HCT116 (cell line): ENCODE measurements around the gene CWC27. TPM values are rescaled to one million over a fixed set of nuclear protein-coding genes. Genes with fewer than 3 reads are reported as not detected.

Experiments
- ATAC-seq: fragments of 200-7000 bp; cut with Tn5 transposase; 2 replicates; pipeline ENCODE4 v1.9.1; 2020; ENCODE audit warnings: mild to moderate bottlenecking, moderate library complexity
- BruUV-seq: library from RNA; stranded (reverse); fragments of 400-500 nt; replicated peaks from 2 replicates; lab custom pipeline; 2021; lab: Mats Ljungman, UMichigan
- CTCF ChIA-PET: fragments of 300-600 bp; sonication (Branson Sonifier 250); formaldehyde crosslinking; loops from one replicate; lab custom pipeline; 2021; ENCODE audit warnings: antibody characterized with exemption; lab: Charles Lee
- POLR2A ChIA-PET: fragments of 300-600, 350-600 bp; sonication (Branson Sonifier 250); formaldehyde crosslinking; loops from one replicate; lab custom pipeline; 2021; ENCODE audit warnings: antibody characterized with exemption; lab: Charles Lee
- RAD21 ChIA-PET, 2 experiments: fragments of 300-600 bp; sonication (Branson Sonifier 250); formaldehyde crosslinking; loops; one replicate each; lab custom pipeline; 2023; ENCODE audit warnings: low total read pairs in 2 of 2; ENCODE audit not compliant: uncharacterized antibody in 2 of 2, unreplicated experiment in 2 of 2, low non-redundant PET in 1 of 2; lab: Charles Lee
- DNase-seq: peaks from one replicate; pipeline ENCODE4 v3.0.0-alpha.2; 2010; ENCODE audit warnings: low read depth, low spot score
- H2AFZ ChIP-seq: fragments of 200-600 bp; shearing (Covaris generic), sonication (generic); 2 replicates; pipeline ENCODE4 v1.6.1; 2017; ENCODE audit warnings: low read depth, mixed run types, mixed read lengths, antibody characterized with exemption, low read length; ENCODE audit not compliant: poor library complexity, severe bottlenecking
- H3K27ac ChIP-seq: 2 replicates; pipeline ENCODE4 v1.5.1; 2012; ENCODE audit warnings: low read depth, low read length
- H3K27me3 ChIP-seq: fragments of 200-600 bp; sonication (generic); 2 replicates; pipeline ENCODE4 v1.6.1; 2016; ENCODE audit warnings: mixed run types, low read length, mixed read lengths; ENCODE audit not compliant: insufficient read depth
- H3K36me3 ChIP-seq, 2 experiments: fragments of 200-500 bp in 1 of 2; fragments of 200-600 bp in 1 of 2; sonication (Bioruptor generic) in 1 of 2; sonication (generic) in 1 of 2; 2 replicates each; pipeline versions ENCODE4 v1.5.1 to v1.6.1; 2014 to 2016; ENCODE audit warnings: low read length in 2 of 2, inconsistent platforms in 1 of 2, mixed read lengths in 1 of 2, mixed run types in 1 of 2; ENCODE audit not compliant: insufficient read depth in 2 of 2, control insufficient read depth in 1 of 2
- H3K4me1 ChIP-seq, 2 experiments: fragments of 200-600 bp in 1 of 2; sonication (generic) in 1 of 2; 2 replicates each; pipeline versions ENCODE4 v1.5.1 to v1.6.1; 2012 to 2017; ENCODE audit warnings: low read length in 2 of 2, inconsistent platforms in 1 of 2, mild to moderate bottlenecking in 1 of 2, mixed read lengths in 1 of 2, mixed run types in 1 of 2, moderate library complexity in 1 of 2; ENCODE audit not compliant: insufficient read depth in 2 of 2, control insufficient read depth in 1 of 2
- H3K4me2 ChIP-seq: fragments of 200-600 bp; sonication (generic); 2 replicates; pipeline ENCODE4 v1.6.1; 2017; ENCODE audit warnings: mixed run types, low read length, mixed read lengths
- H3K4me3 ChIP-seq, 2 experiments: fragments of 200-600 bp in 1 of 2; sonication (generic) in 1 of 2; replicated peaks in 1 of 2; 2 replicates each; pipeline ENCODE4 v1.5.1; 2011 to 2016; ENCODE audit warnings: low read length in 2 of 2, control low read depth in 1 of 2, low read depth in 1 of 2, mild to moderate bottlenecking in 1 of 2, mixed read lengths in 1 of 2, mixed run types in 1 of 2
- H3K79me2 ChIP-seq: fragments of 200-600 bp; sonication (generic); 2 replicates; pipeline ENCODE4 v1.6.1; 2017; ENCODE audit warnings: mild to moderate bottlenecking, mixed run types, low read length, moderate library complexity, mixed read lengths; ENCODE audit not compliant: insufficient read depth
- H3K9ac ChIP-seq: fragments of 200-600 bp; sonication (generic); 2 replicates; pipeline ENCODE4 v1.6.1; 2016; ENCODE audit warnings: low read length, mixed read lengths
- H3K9me2 ChIP-seq: fragments of 200-600 bp; sonication (generic), shearing (Covaris generic); 2 replicates; pipeline ENCODE4 v1.6.1; 2017; ENCODE audit warnings: mixed run types, mild to moderate bottlenecking, moderate library complexity; ENCODE audit not compliant: insufficient read depth
- H3K9me3 ChIP-seq, 2 experiments: fragments of 200-500 bp in 1 of 2; fragments of 200-600 bp in 1 of 2; sonication (Bioruptor generic) in 1 of 2; sonication (generic) in 1 of 2; 2 replicates each; pipeline ENCODE4 v1.6.1; 2014 to 2017; ENCODE audit warnings: low read length in 2 of 2, mixed read lengths in 2 of 2, inconsistent platforms in 1 of 2, low read depth in 1 of 2, mild to moderate bottlenecking in 1 of 2, mixed run types in 1 of 2, moderate library complexity in 1 of 2; ENCODE audit not compliant: control insufficient read depth in 1 of 2, insufficient read depth in 1 of 2
- H4K20me1 ChIP-seq: fragments of 200-600 bp; sonication (generic), shearing (Covaris generic); 2 replicates; pipeline ENCODE4 v1.6.1; 2017; ENCODE audit warnings: mixed run types, mild to moderate bottlenecking, moderate library complexity; ENCODE audit not compliant: insufficient read depth
- ATF3 ChIP-seq: IDR thresholded peaks from 2 replicates; pipeline ENCODE4 v1.6.1; 2012
- CEBPB ChIP-seq: IDR thresholded peaks from 2 replicates; pipeline ENCODE4 v1.6.1; 2012; ENCODE audit warnings: low read depth
- CTCF ChIP-seq, 3 experiments: fragments of 200-600 bp in 1 of 3; sonication (generic) in 1 of 3; IDR thresholded peaks in 2 of 3; conservative IDR thresholded peaks in 1 of 3; 2 replicates each; pipeline ENCODE4 v1.5.1; 2012 to 2017; ENCODE audit warnings: low read depth in 2 of 3, low read length in 2 of 3, antibody characterized with exemption in 1 of 3, borderline replicate concordance in 1 of 3, control low read depth in 1 of 3, mild to moderate bottlenecking in 1 of 3, mixed read lengths in 1 of 3, mixed run types in 1 of 3, moderate library complexity in 1 of 3; ENCODE audit not compliant: insufficient read depth in 1 of 3
- ELF1 ChIP-seq: IDR thresholded peaks from 2 replicates; pipeline ENCODE4 v1.6.1; 2012; ENCODE audit warnings: low read depth, borderline replicate concordance
- EZH2phosphoT487 ChIP-seq: fragments of 200-600 bp; IDR thresholded peaks from 2 replicates; pipeline ENCODE4 v1.6.1; 2018; ENCODE audit warnings: antibody characterized with exemption, borderline replicate concordance
- FOSL1 ChIP-seq: IDR thresholded peaks from 2 replicates; pipeline ENCODE4 v1.6.1; 2012; ENCODE audit warnings: low read depth
- MAX ChIP-seq: IDR thresholded peaks from 2 replicates; pipeline ENCODE4 v1.6.1; 2012
- POLR2A ChIP-seq: IDR thresholded peaks from 2 replicates; pipeline ENCODE4 v1.7.0; 2011; ENCODE audit warnings: borderline replicate concordance; ENCODE audit not compliant: insufficient read depth, insufficient read length; ENCODE audit errors: extremely low read depth
- RAD21 ChIP-seq: IDR thresholded peaks from 2 replicates; pipeline ENCODE4 v1.6.1; 2012; ENCODE audit warnings: low read depth, mild to moderate bottlenecking
- SP1 ChIP-seq: IDR thresholded peaks from 2 replicates; pipeline ENCODE4 v1.6.1; 2012; ENCODE audit warnings: low read depth
- TCF7L2 ChIP-seq: IDR thresholded peaks from 2 replicates; pipeline ENCODE4 v1.7.0; 2011; ENCODE audit warnings: borderline replicate concordance, inconsistent platforms; ENCODE audit not compliant: insufficient read depth, insufficient read length; ENCODE audit errors: extremely low read depth
- YY1 ChIP-seq: IDR thresholded peaks from 2 replicates; pipeline ENCODE4 v1.6.1; 2011; ENCODE audit warnings: low read length, low read depth, moderate library complexity, mild to moderate bottlenecking; ENCODE audit not compliant: insufficient replicate concordance; ENCODE audit errors: extremely low read depth
- ZBTB33 ChIP-seq: IDR thresholded peaks from 2 replicates; pipeline ENCODE4 v1.6.1; 2011; ENCODE audit warnings: mild to moderate bottlenecking, low read length, moderate library complexity; ENCODE audit not compliant: insufficient replicate concordance; ENCODE audit errors: extremely low read depth
- ZFX ChIP-seq: fragments of 450-650 bp; IDR thresholded peaks from 2 replicates; pipeline ENCODE4 v1.6.1; 2017
- ZNF274 ChIP-seq: fragments of 200-500 bp; sonication (Bioruptor generic); IDR thresholded peaks from 2 replicates; pipeline ENCODE4 v1.6.1; 2014; ENCODE audit warnings: mild to moderate bottlenecking, low read depth, low read length, inconsistent platforms
- intact Hi-C: fragments of 100-400 bp; cut with micrococcal nuclease; formaldehyde crosslinking; loops from 2 replicates; pipeline ENCODE4 v1.10.0; 2022
- total RNA-seq: library from RNA; stranded (reverse); gene quantifications from one replicate; pipeline ENCODE4 v1.2.1, GENCODE V29; 2021; ENCODE audit not compliant: unreplicated experiment

The CWC27 gene
- total RNA-seq, 1 experiment from 2014 or later = 29.1 TPM

- H3K4me1 ChIP-seq = no peaks in the 10 kb centered on the region
- no peak overlapping the region for H3K9ac ChIP-seq
- ChIA-PET RAD21 (no interaction called here), POLR2A (no interaction called here), CTCF (no interaction called here)
- H3K9me3 ChIP-seq = 0 out of 4 replicates have a peak, but pooled peaks cover 0 to 3% of the 10 kb centered on the region in 2 experiments
- H3K4me2 ChIP-seq = no peak overlapping the region
- H2AFZ ChIP-seq = no peak overlapping the region
- no peaks in the 10 kb centered on the region for H4K20me1 ChIP-seq
- BruUV-seq = no TSS peak
- no peak for TF ChIP-seq FOSL1
- no peak for TF ChIP-seq SP1
- TF ChIP-seq YY1 = no peak
- TF ChIP-seq ATF3 = no peak
- TF ChIP-seq ZFX = no peak
- no peak for TF ChIP-seq RAD21
- no peak for TF ChIP-seq ZNF274
- TF ChIP-seq POLR2A = no peak
- no peak for TF ChIP-seq CTCF (IDR thresholded peaks at IDR 0.05 in 2 of 3, conservative IDR thresholded peaks at IDR 0.05 in 1 of 3; ENCODE audit: borderline replicate concordance in 1 of 3, insufficient read depth in 1 of 3, low read depth in 2 of 3, low read length in 2 of 3)
- no peak for TF ChIP-seq EZH2phosphoT487
- TF ChIP-seq TCF7L2 = no peak
- TF ChIP-seq MAX = no peak
- TF ChIP-seq ELF1 = no peak
- no peak for TF ChIP-seq CEBPB
- no peak for TF ChIP-seq ZBTB33
- no peak overlapping the region for H3K27ac ChIP-seq
- DNase-seq = no peak
- H3K9me2 ChIP-seq = no peaks in the 10 kb centered on the region
- no peak overlapping the region for H3K4me3 ChIP-seq
- no peaks in the 10 kb centered on the region for H3K79me2 ChIP-seq
- H3K27me3 ChIP-seq = no peaks in the 10 kb centered on the region
- H3K36me3 ChIP-seq = no peaks in the 10 kb centered on the region
- intact Hi-C loops = no loop called here
- no peak for ATAC-seq
Measured at GRCh38 chr5:64968591-64969110, 199.9 kb downstream of the CWC27 start.
